H9 (cell line): ENCODE results near the gene TMEM250. TPM values are rescaled to one million over a fixed set of nuclear protein-coding genes. Genes with fewer than 3 reads are reported as not detected.

Experiments used
- DNase-seq: peaks from one replicate; pipeline ENCODE4 v3.0.0-alpha.2; 2017
- H2AFZ ChIP-seq: one replicate; pipeline ENCODE4 v1.6.1; 2013; ENCODE audit warnings: mild to moderate bottlenecking, low read length, control low read depth, moderate library complexity
- H2AK5ac ChIP-seq: 2 replicates; pipeline ENCODE4 v1.6.1; 2013; ENCODE audit warnings: low read length, control low read depth, mixed read lengths; ENCODE audit not compliant: insufficient read length
- H2BK120ac ChIP-seq: one replicate; pipeline ENCODE4 v1.6.1; 2013; ENCODE audit warnings: low read depth, mild to moderate bottlenecking, low read length, control low read depth, inconsistent platforms; ENCODE audit not compliant: poor library complexity, severe bottlenecking
- H2BK12ac ChIP-seq: 2 replicates; pipeline ENCODE4 v1.6.1; 2013; ENCODE audit warnings: low read length, control low read depth, mixed read lengths, low read depth; ENCODE audit not compliant: insufficient read length
- H2BK15ac ChIP-seq: 2 replicates; pipeline ENCODE4 v1.6.1; 2013; ENCODE audit warnings: low read depth, low read length, control low read depth
- H2BK20ac ChIP-seq: one replicate; pipeline ENCODE4 v1.6.1; 2013; ENCODE audit warnings: low read depth, mild to moderate bottlenecking, low read length, control low read depth, inconsistent platforms; ENCODE audit not compliant: poor library complexity, severe bottlenecking
- H2BK5ac ChIP-seq: 2 replicates; pipeline ENCODE4 v1.6.1; 2013; ENCODE audit warnings: low read length, control low read depth, mixed read lengths; ENCODE audit not compliant: insufficient read length
- H3K14ac ChIP-seq: 2 replicates; pipeline ENCODE4 v1.6.1; 2013; ENCODE audit warnings: low read length, control low read depth; ENCODE audit not compliant: insufficient read depth
- H3K18ac ChIP-seq: 2 replicates; pipeline ENCODE4 v1.6.1; 2013; ENCODE audit warnings: low read depth, mild to moderate bottlenecking, mixed read lengths, low read length, control low read depth; ENCODE audit not compliant: insufficient read length
- H3K23ac ChIP-seq: 2 replicates; pipeline ENCODE4 v1.6.1; 2013; ENCODE audit warnings: low read length, control low read depth, mixed read lengths, low read depth; ENCODE audit not compliant: insufficient read length
- H3K23me2 ChIP-seq: 2 replicates; pipeline ENCODE4 v1.6.1; 2013; ENCODE audit warnings: low read depth, mild to moderate bottlenecking, mixed read lengths, low read length, control low read depth; ENCODE audit not compliant: insufficient read length, poor library complexity, severe bottlenecking
- H3K27ac ChIP-seq: 2 replicates; pipeline ENCODE4 v1.5.1; 2013; ENCODE audit warnings: low read length, control low read depth, mixed read lengths, low read depth; ENCODE audit not compliant: insufficient read length
- H3K27me3 ChIP-seq: 2 replicates; pipeline ENCODE4 v1.6.1; 2013; ENCODE audit warnings: low read length, control low read depth, inconsistent platforms; ENCODE audit not compliant: insufficient read depth
- H3K4ac ChIP-seq: 2 replicates; pipeline ENCODE4 v1.6.1; 2013; ENCODE audit warnings: low read depth, mild to moderate bottlenecking, control low read depth, inconsistent platforms, low read length, moderate library complexity
- H3K4me1 ChIP-seq: 2 replicates; pipeline ENCODE4 v1.6.1; 2013; ENCODE audit warnings: low read length, control low read depth, inconsistent platforms; ENCODE audit not compliant: insufficient read depth
- H3K4me2 ChIP-seq: 2 replicates; pipeline ENCODE4 v1.6.1; 2013; ENCODE audit warnings: low read length, control low read depth, mixed read lengths; ENCODE audit not compliant: insufficient read length, insufficient read depth
- H3K56ac ChIP-seq: 2 replicates; pipeline ENCODE4 v1.6.1; 2013; ENCODE audit warnings: low read depth, mild to moderate bottlenecking, mixed read lengths, low read length, control low read depth; ENCODE audit not compliant: insufficient read length
- H3K79me1 ChIP-seq: 2 replicates; pipeline ENCODE4 v1.6.1; 2013; ENCODE audit warnings: low read depth, mild to moderate bottlenecking, moderate library complexity, low read length, control low read depth, inconsistent platforms; ENCODE audit not compliant: insufficient read depth, poor library complexity, severe bottlenecking
- H3K79me2 ChIP-seq: 2 replicates; pipeline ENCODE4 v1.6.1; 2013; ENCODE audit warnings: low read length, control low read depth, inconsistent platforms; ENCODE audit not compliant: insufficient read depth
- H3K9ac ChIP-seq: 2 replicates; pipeline ENCODE4 v1.6.1; 2013; ENCODE audit warnings: low read length, control low read depth, mixed read lengths; ENCODE audit not compliant: insufficient read length; ENCODE audit errors: extremely low read depth
- H3K9me3 ChIP-seq: one replicate; pipeline ENCODE4 v1.6.1; 2013; ENCODE audit warnings: low read depth, low read length, inconsistent platforms; ENCODE audit not compliant: control insufficient read depth
- H3T11ph ChIP-seq: one replicate; pipeline ENCODE4 v1.6.1; 2013; ENCODE audit warnings: mild to moderate bottlenecking, low read length, control low read depth, inconsistent platforms
- H4K20me1 ChIP-seq: one replicate; pipeline ENCODE4 v1.6.1; 2013; ENCODE audit not compliant: control insufficient read depth, insufficient read length, insufficient read depth
- H4K5ac ChIP-seq: 2 replicates; pipeline ENCODE4 v1.6.1; 2013; ENCODE audit warnings: low read depth, mild to moderate bottlenecking, mixed read lengths, low read length, control low read depth; ENCODE audit not compliant: insufficient read length
- H4K8ac ChIP-seq: replicated peaks from 2 replicates; pipeline ENCODE4 v1.6.1; 2013; ENCODE audit warnings: low read length, control low read depth, mixed read lengths, low read depth; ENCODE audit not compliant: insufficient read length
- H4K91ac ChIP-seq: 2 replicates; pipeline ENCODE4 v1.6.1; 2013; ENCODE audit warnings: low read depth, mild to moderate bottlenecking, moderate library complexity, mixed read lengths, low read length, control low read depth; ENCODE audit not compliant: insufficient read length
- H3K27ac Mint-ChIP-seq, 3 experiments: 2 replicates in 2 of 3; 3 replicates in 1 of 3; pipeline ENCODE4 v1.8.0; 2020 to 2021; ENCODE audit warnings: mixed read lengths in 3 of 3, mild to moderate bottlenecking in 1 of 3, moderate library complexity in 1 of 3
- H3K27me3 Mint-ChIP-seq: 2 replicates; pipeline ENCODE4 v1.8.0; 2021; ENCODE audit warnings: low read depth, mild to moderate bottlenecking, moderate library complexity, mixed read lengths
- H3K36me3 Mint-ChIP-seq, 3 experiments: 2 replicates in 2 of 3; 3 replicates in 1 of 3; pipeline ENCODE4 v1.8.0; 2020 to 2021; ENCODE audit warnings: low read depth in 3 of 3, mixed read lengths in 3 of 3; ENCODE audit not compliant: insufficient read depth in 1 of 3
- H3K4me1 Mint-ChIP-seq, 2 experiments: 2 replicates each; pipeline ENCODE4 v1.8.0; 2020; ENCODE audit warnings: mixed read lengths in 2 of 2
- H3K4me3 Mint-ChIP-seq, 2 experiments: 2 replicates in 1 of 2; 3 replicates in 1 of 2; pipeline ENCODE4 v1.8.0; 2020 to 2021; ENCODE audit warnings: mild to moderate bottlenecking in 2 of 2, mixed read lengths in 2 of 2, moderate library complexity in 1 of 2
- H3K9me3 Mint-ChIP-seq, 2 experiments: 2 replicates in 1 of 2; 3 replicates in 1 of 2; pipeline ENCODE4 v1.8.0; 2020; ENCODE audit warnings: mild to moderate bottlenecking in 2 of 2, mixed read lengths in 2 of 2, moderate library complexity in 1 of 2
- WGBS: extraction: QIAGEN DNeasy Blood & Tissue Kit; methylation state at CpG from one replicate; pipeline ENCODE4 v1.1.7; 2013; ENCODE audit warnings: missing lambda C conversion rate, low lambda C conversion rate, mixed read lengths; ENCODE audit not compliant: insufficient read length; ENCODE audit errors: extremely low coverage; 5-methylcytosine and 5-hydroxymethylcytosine counted together
- total RNA-seq: library from RNA; stranded (reverse); gene quantifications from 2 replicates; pipeline ENCODE4 v1.2.1, GENCODE V29; 2021
- TF ChIP-seq, protein P1 (sequence below): fragments of 200-600 bp; sonication (generic); conservative IDR thresholded peaks from 3 replicates; pipeline ENCODE4 v1.8.0; 2021; ENCODE audit warnings: antibody characterized with exemption, mild to moderate bottlenecking

Gene TMEM250
- total RNA-seq, 1 experiment from 2014 or later, result 48.1 TPM

DNA sequence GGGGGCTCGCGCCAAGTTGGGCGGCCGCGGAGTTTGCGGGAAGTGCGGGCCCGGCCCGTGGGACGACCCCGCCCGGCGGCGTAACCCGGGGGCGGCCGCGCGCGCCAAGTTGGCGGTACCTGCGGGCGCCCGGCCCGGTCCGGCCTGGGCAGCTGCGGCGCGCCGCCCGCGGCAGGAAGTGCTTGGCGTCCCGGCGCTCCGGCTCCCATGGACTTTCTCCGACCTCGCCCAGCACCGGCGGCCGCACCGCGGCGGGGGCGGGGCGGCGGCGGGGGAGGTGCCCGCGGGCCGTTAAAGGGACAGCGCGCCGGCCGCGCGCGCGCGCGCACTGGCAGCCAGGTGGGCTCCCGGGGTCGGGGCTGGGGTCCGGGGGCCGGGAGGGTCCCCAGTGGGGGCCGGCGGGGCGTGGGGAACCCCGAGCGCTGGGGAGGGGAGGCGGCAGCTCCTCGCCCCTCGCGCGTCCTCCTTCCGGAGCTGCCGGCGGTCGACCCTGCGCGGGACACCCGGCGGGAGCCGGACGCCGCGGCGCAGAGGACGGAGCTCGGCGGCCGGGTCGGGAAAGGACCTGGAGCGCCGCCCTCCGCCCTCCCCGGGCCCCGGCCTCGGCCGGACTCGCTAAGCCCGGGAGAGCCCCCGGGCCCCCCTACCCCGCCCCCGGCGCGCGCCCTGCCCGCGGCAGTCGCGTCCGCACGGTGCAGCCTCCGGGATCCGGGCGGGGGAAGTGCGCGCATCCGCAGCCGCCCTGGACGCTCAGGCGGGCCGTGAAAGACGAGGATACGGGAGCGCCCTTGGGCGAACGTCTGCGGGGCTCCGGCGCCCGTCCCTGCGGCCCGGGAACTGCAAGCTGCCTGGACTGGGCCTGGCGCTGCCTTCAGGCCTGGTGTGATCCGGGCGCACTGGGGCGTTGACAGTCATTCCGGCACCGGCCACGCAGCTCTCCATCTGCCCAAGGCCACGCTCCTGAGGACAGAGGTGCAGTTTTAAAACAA, 23.3 kb downstream of the TMEM250 start, which contains the start of gene NACC2:
TSS of gene NACC2 (minus strand) at position 220 of the 989 bp plus-strand sequence. CDS start 44,768 bp downstream, outside the sequence.
- Histone ChIP-seq H3K4me2 (peak within 1 kb of the TSS; percentile 55), H4K20me1 (peaks cover 6% of the 10 kb centered on the region), H2BK120ac (no peak within 1 kb of the TSS), H3K79me1 (no peaks in the 10 kb centered on the region), H2AFZ (no peak within 1 kb of the TSS), H4K8ac (no peak within 1 kb of the TSS), H2AK5ac (no peak within 1 kb of the TSS), H3K23ac (no peak within 1 kb of the TSS), H3K18ac (no peak within 1 kb of the TSS), H3K9me3 (no peaks in the 10 kb centered on the region), H4K5ac (no peak within 1 kb of the TSS), H3T11ph (no peak within 1 kb of the TSS), H3K4ac (no peak within 1 kb of the TSS), H3K23me2 (peaks cover 4% of the 10 kb centered on the region), H2BK20ac (no peak within 1 kb of the TSS), H3K79me2 (no peaks in the 10 kb centered on the region; the same call in 1 of the 2 replicates), H2BK5ac (no peak within 1 kb of the TSS), H2BK15ac (no peak within 1 kb of the TSS), H3K56ac (no peak within 1 kb of the TSS), H3K9ac (no peak within 1 kb of the TSS), H3K14ac (peak within 1 kb of the TSS; percentile 1; the same call in 1 of the 2 replicates), H4K91ac (no peak within 1 kb of the TSS), H3K4me1 (no peaks in the 10 kb centered on the region), H3K27me3 (peaks cover 3% of the 10 kb centered on the region; the same call in 1 of the 2 replicates), H2BK12ac (no peak within 1 kb of the TSS), H3K27ac (no peak within 1 kb of the TSS)
- DNase-seq, result no peak
- Mint-ChIP-seq H3K4me1 (peaks cover 23 to 35% of the 10 kb centered on the region in 2 experiments), H3K4me3 (peak within 1 kb of the TSS; percentile 60 to 77), H3K36me3 (no peaks in the 10 kb centered on the region), H3K9me3 (no peaks in the 10 kb centered on the region), H3K27ac (no peak within 1 kb of the TSS), H3K27me3 (peaks cover 42% of the 10 kb centered on the region)
- no CpG with 5 or more reads among the region's 143 CpGs for WGBS
- TF ChIP-seq, protein P1, sequence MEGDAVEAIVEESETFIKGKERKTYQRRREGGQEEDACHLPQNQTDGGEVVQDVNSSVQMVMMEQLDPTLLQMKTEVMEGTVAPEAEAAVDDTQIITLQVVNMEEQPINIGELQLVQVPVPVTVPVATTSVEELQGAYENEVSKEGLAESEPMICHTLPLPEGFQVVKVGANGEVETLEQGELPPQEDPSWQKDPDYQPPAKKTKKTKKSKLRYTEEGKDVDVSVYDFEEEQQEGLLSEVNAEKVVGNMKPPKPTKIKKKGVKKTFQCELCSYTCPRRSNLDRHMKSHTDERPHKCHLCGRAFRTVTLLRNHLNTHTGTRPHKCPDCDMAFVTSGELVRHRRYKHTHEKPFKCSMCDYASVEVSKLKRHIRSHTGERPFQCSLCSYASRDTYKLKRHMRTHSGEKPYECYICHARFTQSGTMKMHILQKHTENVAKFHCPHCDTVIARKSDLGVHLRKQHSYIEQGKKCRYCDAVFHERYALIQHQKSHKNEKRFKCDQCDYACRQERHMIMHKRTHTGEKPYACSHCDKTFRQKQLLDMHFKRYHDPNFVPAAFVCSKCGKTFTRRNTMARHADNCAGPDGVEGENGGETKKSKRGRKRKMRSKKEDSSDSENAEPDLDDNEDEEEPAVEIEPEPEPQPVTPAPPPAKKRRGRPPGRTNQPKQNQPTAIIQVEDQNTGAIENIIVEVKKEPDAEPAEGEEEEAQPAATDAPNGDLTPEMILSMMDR, result no peak
